NK-92 (cell line): Measurements from ENCODE around the gene CLEC17A.
A peak's percentile ranks its signal among the peaks of the same experiment; 100 is the strongest.
"Not testable (repeated sequence)": the region's sequence is repeated elsewhere in the genome, so short reads cannot be mapped to it uniquely, and the experiment has no call there.

ENCODE experiments used
- DNase-seq: peaks from one replicate; lab custom pipeline; 2025; ENCODE audit not compliant: unreplicated experiment; lab: John Stamatoyannopoulos, UW

Gene CLEC17A

GRCh38 chr19:14558370-14559066 is 24.4 kb upstream of the CLEC17A start:
- no peak for DNase-seq

GRCh38 chr19:14559916-14560775 is 22.7 kb upstream of the CLEC17A start:
- DNase-seq, result no peak

- no peak for DNase-seq
These were observed 22.1 kb upstream of the CLEC17A start for GRCh38 chr19:14560776-14561108.

- DNase-seq, result no peak
These were observed 21.6 kb upstream of the CLEC17A start for GRCh38 chr19:14561249-14561648.

GRCh38 chr19:14561847-14562351 is 21.0 kb upstream of the CLEC17A start:
- no peak for DNase-seq

GRCh38 chr19:14562660-14563589 is 20.0 kb upstream of the CLEC17A start:
- no peak for DNase-seq

- no peak for DNase-seq
These were observed 19.3 kb upstream of the CLEC17A start for GRCh38 chr19:14563590-14563926.

- no peak for DNase-seq
These were observed 18.8 kb upstream of the CLEC17A start for GRCh38 chr19:14563989-14564651.

- DNase-seq, result not testable (repeated sequence)
These were observed 18.1 kb upstream of the CLEC17A start for GRCh38 chr19:14564652-14565297.

- no peak for DNase-seq
These were observed 17.6 kb upstream of the CLEC17A start for GRCh38 chr19:14565298-14565679.

- no peak for DNase-seq
These were observed 16.8 kb upstream of the CLEC17A start for GRCh38 chr19:14565765-14566711.

- DNase-seq, result no peak
These were observed 16.2 kb upstream of the CLEC17A start for GRCh38 chr19:14566712-14567077.

GRCh38 chr19:14567079-14567478 is 15.8 kb upstream of the CLEC17A start:
- no peak for DNase-seq

GRCh38 chr19:14570864-14571527 is 11.9 kb upstream of the CLEC17A start:
- DNase-seq, result no peak

GRCh38 chr19:14571695-14572490 is 11.0 kb upstream of the CLEC17A start, which contains the start of gene NDUFB7:
NDUFB7 (minus strand) TSS chr19:14572066; CDS start chr19:14572000, 66 bp downstream.
- peak; percentile 52 for DNase-seq

- DNase-seq, result no peak
These were observed 7.4 kb upstream of the CLEC17A start for GRCh38 chr19:14575428-14575980.

GRCh38 chr19:14576363-14576762 is 6.5 kb upstream of the CLEC17A start:
- DNase-seq, result no peak
